CD4-positive, alpha-beta T cell treated with Interleukin-21 for 1 hour (primary cell): ENCODE measurements around the gene LACTBL1.
"Not testable (repeated sequence)": the region's sequence is repeated elsewhere in the genome, so short reads cannot be mapped to it uniquely, and the experiment has no call there.

ENCODE experiments used
- DNase-seq: peaks from one replicate; pipeline ENCODE4 v3.0.0-alpha.2; 2020

The LACTBL1 gene

GRCh38 chr1:22976127-22976460, 3.4 kb upstream of the LACTBL1 start:
- DNase-seq: no peak

GRCh38 chr1:22975694-22976093, 3.0 kb upstream of the LACTBL1 start:
- DNase-seq: no peak

- no peak for DNase-seq
Measured at GRCh38 chr1:22971611-22972405, 858 bp downstream of the LACTBL1 start.

- no peak for DNase-seq
Measured at GRCh38 chr1:22971161-22971560, 1.5 kb downstream of the LACTBL1 start.

- DNase-seq: no peak
Measured at GRCh38 chr1:22970096-22970495, 2.6 kb downstream of the LACTBL1 start.

- no peak for DNase-seq
Measured at GRCh38 chr1:22969304-22969709, 3.4 kb downstream of the LACTBL1 start.

- DNase-seq: no peak
Measured at GRCh38 chr1:22967833-22968232, 4.8 kb downstream of the LACTBL1 start.

GRCh38 chr1:22966309-22966708, 6.4 kb downstream of the LACTBL1 start:
- DNase-seq: no peak

GRCh38 chr1:22963044-22963677, 9.5 kb downstream of the LACTBL1 start:
- DNase-seq: no peak

GRCh38 chr1:22962558-22962957, 10.1 kb downstream of the LACTBL1 start:
- DNase-seq: no peak

- DNase-seq: no peak
Measured at GRCh38 chr1:22959545-22960360, 12.9 kb downstream of the LACTBL1 start.

- DNase-seq: no peak
Measured at GRCh38 chr1:22958556-22958955, 14.1 kb downstream of the LACTBL1 start.

GRCh38 chr1:22957066-22957465, 15.6 kb downstream of the LACTBL1 start:
- no peak for DNase-seq

GRCh38 chr1:22955146-22955545, 17.5 kb downstream of the LACTBL1 start:
- no peak for DNase-seq

- no peak for DNase-seq
Measured at GRCh38 chr1:22953740-22954141, 18.9 kb downstream of the LACTBL1 start.

- DNase-seq: no peak
Measured at GRCh38 chr1:22953057-22953739, 19.5 kb downstream of the LACTBL1 start.

GRCh38 chr1:22952694-22953056, 20.0 kb downstream of the LACTBL1 start:
- no peak for DNase-seq

- DNase-seq: no peak
Measured at GRCh38 chr1:22951796-22952195, 20.9 kb downstream of the LACTBL1 start.

GRCh38 chr1:22949822-22950331, 22.8 kb downstream of the LACTBL1 start:
- no peak for DNase-seq

GRCh38 chr1:22945171-22945570, 27.5 kb downstream of the LACTBL1 start:
- DNase-seq: not testable (repeated sequence)

- DNase-seq: no peak
Measured at GRCh38 chr1:22944346-22945055, 28.2 kb downstream of the LACTBL1 start.

GRCh38 chr1:22941257-22941656, 31.4 kb downstream of the LACTBL1 start:
- no peak for DNase-seq
